Mesodermal cell (in vitro differentiated cells): ENCODE data around the gene PIGR.

Experiments
- H3K27ac ChIP-seq: 2 replicates; pipeline ENCODE4 v1.7.0; 2013; ENCODE audit warnings: mild to moderate bottlenecking, low read depth, low read length, moderate library complexity; ENCODE audit not compliant: severe bottlenecking
- H3K36me3 ChIP-seq: 2 replicates; pipeline ENCODE4 v1.7.1; 2013; ENCODE audit warnings: mild to moderate bottlenecking, low read length, moderate library complexity; ENCODE audit not compliant: control insufficient read depth, insufficient read depth
- H3K4me1 ChIP-seq: one replicate; pipeline ENCODE4 v1.7.1; 2013; ENCODE audit warnings: mild to moderate bottlenecking, low read length; ENCODE audit not compliant: insufficient read depth, control insufficient read depth, poor library complexity, severe bottlenecking
- H3K4me3 ChIP-seq: 2 replicates; pipeline ENCODE4 v1.7.0; 2013; ENCODE audit warnings: low read length, control low read depth, mild to moderate bottlenecking; ENCODE audit not compliant: insufficient read depth, poor library complexity, severe bottlenecking; ENCODE audit errors: extremely low read depth
- H3K9me3 ChIP-seq: 2 replicates; pipeline ENCODE4 v1.7.1; 2013; ENCODE audit warnings: mild to moderate bottlenecking, low read length, moderate library complexity; ENCODE audit not compliant: control insufficient read depth
- WGBS, 2 experiments: methylation state at CpG; one replicate each; pipeline ENCODE4 v1.1.5; 2013; ENCODE audit warnings: missing lambda C conversion rate in 2 of 2; ENCODE audit not compliant: insufficient coverage in 2 of 2; 5-methylcytosine and 5-hydroxymethylcytosine counted together

PIGR gene

DNA sequence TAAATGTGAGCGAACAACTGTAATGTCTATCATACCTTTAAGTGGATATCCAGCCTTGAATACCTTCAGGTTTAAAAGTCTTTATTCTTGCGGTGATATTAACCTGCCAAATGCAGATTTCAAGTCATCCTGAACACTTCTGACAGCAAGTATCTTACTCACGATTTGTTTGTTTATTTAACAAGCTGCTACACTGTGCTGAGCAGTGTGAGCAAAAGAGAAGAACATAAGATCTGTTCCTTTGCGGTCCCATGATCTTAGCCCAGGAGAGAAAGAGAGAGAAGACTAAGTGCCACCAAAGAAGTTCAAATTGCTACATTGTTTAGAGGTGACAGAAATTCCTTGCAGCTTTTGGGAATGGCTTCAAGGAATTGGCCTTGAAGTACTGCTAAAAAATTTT is 58.6 kb downstream of the PIGR start:
- 78 to 91% methylated on average over 4 of the region's 4 CpGs for WGBS, 2 experiments
- Histone ChIP-seq H3K9me3 (no peaks in the 10 kb centered on the region), H3K27ac (no peak overlapping the region), H3K36me3 (no peaks in the 10 kb centered on the region), H3K4me1 (peaks cover 9% of the 10 kb centered on the region), H3K4me3 (no peak overlapping the region)

DNA sequence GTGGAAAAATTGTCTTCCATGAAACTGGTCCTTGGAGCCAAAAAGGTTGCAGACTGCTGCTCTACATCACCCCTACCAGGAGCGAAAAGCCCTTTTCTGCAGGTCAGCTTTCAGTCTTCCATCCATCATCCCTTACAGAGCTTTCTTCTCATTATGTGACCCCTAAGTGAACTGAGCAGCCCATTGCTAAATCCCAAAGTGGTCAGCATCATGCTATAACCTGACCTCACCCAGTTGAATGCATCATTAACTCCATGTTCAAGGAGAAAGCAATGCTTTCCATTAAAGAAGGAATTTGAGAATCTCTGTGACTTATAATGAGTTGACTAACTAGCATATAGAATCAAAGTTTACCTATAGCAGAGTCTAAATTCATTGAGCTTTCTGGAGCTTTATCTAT is 59.4 kb downstream of the PIGR start:
- Histone ChIP-seq H3K36me3 (no peaks in the 10 kb centered on the region), H3K9me3 (no peaks in the 10 kb centered on the region), H3K4me3 (no peak overlapping the region), H3K27ac (no peak overlapping the region), H3K4me1 (peaks cover 9% of the 10 kb centered on the region)
- WGBS, 2 experiments = 82 to 100% methylated on average over 1 of the region's 1 CpG

DNA sequence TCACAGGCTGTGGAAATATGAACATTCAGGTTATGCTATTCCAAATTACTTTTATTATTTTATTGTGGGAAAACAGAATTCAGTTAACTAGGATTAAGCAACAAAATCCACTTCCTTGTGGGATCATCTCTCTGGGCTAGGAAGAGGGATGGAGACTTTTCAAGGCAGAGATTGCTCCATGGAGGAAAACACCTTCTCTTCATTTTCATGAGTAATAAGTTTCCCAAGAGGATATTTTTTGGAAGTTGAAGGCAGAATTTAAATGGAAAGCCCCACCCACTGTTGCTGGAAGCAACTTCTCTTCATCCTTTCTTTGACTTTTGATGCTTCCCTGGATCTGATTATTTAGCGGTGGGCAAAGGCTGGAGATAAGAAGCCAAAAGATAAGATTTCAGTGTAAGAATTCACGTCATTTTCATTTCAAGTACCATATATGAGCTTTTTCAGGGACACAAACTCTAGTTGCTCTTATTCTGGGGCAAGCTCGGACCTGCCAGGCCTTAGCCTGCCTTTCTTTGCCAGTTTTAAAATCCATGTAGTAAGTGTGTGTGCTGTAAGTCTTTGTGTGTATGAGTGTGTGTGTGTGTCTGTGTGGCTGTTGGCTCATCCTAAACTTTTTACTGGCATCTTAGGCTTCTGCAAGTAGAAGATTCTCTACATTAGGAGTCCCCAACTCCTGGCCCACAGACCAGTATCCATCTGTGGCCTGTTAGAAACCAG is 60.8 kb downstream of the PIGR start:
- no peaks in the 10 kb centered on the region for H3K36me3 ChIP-seq
- WGBS, 2 experiments = 86% methylated on average over 1 of the region's 3 CpGs; no CpG with 5 or more reads in 1 of the 2 experiments

DNA sequence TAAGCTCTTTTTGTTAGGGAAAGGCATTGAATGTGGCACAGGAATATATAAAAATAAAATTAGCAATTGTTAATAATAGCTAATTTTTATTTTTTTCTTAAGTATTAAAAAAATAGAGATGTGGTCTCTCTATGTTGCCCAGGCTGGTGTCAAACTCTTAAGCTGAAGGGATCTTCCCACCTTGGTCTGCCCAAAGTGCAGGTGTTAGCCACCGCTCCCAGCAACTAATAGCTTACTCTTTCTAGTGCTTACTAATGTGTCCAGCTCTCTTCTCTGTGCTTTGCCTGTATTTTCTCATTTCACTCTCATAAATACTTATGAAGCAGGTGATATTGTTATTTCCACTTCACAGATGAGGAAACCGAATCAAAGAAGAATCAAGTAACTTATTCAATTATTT is 62.4 kb downstream of the PIGR start:
- Histone ChIP-seq H3K4me1 (no peaks in the 10 kb centered on the region), H3K4me3 (no peak overlapping the region), H3K27ac (no peak overlapping the region), H3K36me3 (no peaks in the 10 kb centered on the region), H3K9me3 (peaks cover 7% of the 10 kb centered on the region)
- 100% methylated on average over 1 of the region's 2 CpGs for WGBS, 2 experiments

More for the DNA sequence above, 60.8 kb downstream of the PIGR start:
- Histone ChIP-seq H3K4me3 (no peak overlapping the region), H3K27ac (no peak overlapping the region), H3K4me1 (peaks cover 6% of the 10 kb centered on the region), H3K9me3 (no peaks in the 10 kb centered on the region)

DNA sequence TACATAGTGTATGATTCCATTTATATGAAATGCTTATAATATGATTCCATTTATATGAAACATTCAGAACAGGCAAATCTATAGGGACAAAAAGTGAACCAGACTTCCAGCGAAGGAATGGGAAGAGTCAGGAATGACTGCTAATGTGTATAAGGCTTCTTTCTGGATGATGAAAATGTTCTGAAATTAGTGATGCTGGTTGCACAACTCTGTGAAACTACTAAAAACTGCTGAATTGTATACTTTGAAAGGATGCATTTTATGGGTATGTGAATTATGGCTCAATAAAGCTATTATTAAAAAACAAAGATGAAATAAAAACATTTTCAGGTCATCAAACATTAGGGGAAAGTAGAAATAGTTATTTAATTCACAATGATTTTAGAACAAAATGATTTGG is 63.1 kb downstream of the PIGR start:
- Histone ChIP-seq H3K4me1 (no peaks in the 10 kb centered on the region), H3K27ac (no peak overlapping the region), H3K4me3 (no peak overlapping the region), H3K36me3 (no peaks in the 10 kb centered on the region), H3K9me3 (peaks cover 12% of the 10 kb centered on the region)
- no CpG with 5 or more reads among the region's 1 CpG for WGBS, 2 experiments

DNA sequence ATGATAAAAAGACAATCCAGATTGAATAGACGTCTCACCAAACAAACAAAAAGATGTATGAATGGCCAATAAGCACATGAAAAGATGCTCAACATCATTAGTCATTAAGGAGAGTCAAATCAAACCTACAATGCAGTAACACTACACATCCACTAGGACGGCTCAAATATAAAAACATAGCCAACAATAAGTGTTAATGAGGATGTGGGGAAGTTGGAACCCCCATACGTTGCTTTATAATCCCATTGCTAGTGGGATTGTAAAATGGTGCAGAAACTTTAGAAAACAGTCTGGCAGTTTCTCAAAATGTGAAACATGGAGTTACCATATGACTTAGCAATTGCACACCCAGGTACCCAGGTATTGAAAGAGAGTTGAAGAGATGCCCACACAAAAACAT is 63.7 kb downstream of the PIGR start:
- H3K27ac ChIP-seq = no peak overlapping the region
- H3K4me1 ChIP-seq = no peaks in the 10 kb centered on the region
- peaks cover 18% of the 10 kb centered on the region for H3K9me3 ChIP-seq
- no peaks in the 10 kb centered on the region for H3K36me3 ChIP-seq
- WGBS, 2 experiments = 71% methylated on average over 1 of the region's 3 CpGs; no CpG with 5 or more reads in 1 of the 2 experiments
- H3K4me3 ChIP-seq = no peak overlapping the region

DNA sequence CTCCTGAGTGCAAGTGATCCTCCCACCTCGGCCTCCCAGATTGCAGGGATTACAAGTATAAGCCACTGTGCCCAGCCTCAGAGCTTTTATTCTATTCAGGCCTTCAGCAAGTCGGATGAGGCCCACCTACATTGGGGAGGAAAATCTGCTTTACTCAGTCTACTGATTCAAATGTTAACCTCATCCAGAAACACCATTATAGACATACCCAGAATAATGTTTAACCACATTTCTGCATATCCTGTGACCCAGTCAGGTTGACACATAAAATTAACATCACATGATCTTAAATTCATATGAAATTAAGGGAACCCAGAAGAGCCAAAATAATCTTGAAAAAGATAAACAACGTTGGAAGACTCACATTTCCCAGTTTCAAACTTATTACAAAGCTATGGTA is 66.0 kb downstream of the PIGR start:
- Histone ChIP-seq H3K4me3 (no peak overlapping the region), H3K9me3 (peaks cover 26% of the 10 kb centered on the region), H3K4me1 (no peaks in the 10 kb centered on the region), H3K36me3 (no peaks in the 10 kb centered on the region), H3K27ac (no peak overlapping the region)
- 72 to 80% methylated on average over 2 of the region's 3 CpGs for WGBS, 2 experiments
